Endothelial cell of umbilical vein (primary cell): ENCODE data around the gene RNF213. TPM values are rescaled to one million over a fixed set of nuclear protein-coding genes. Genes with fewer than 3 reads are reported as not detected.

Source experiments
- BruUV-seq: library from RNA; stranded (reverse); fragments of 400-500 nt; replicated peaks from 2 replicates; lab custom pipeline; 2021; lab: Mats Ljungman, UMichigan
- CTCF ChIA-PET: fragments of 300-600, 350-600 bp; sonication (Branson Sonifier 250); formaldehyde crosslinking; loops from one replicate; lab custom pipeline; 2021; ENCODE audit warnings: antibody characterized with exemption, inconsistent platforms; lab: Charles Lee
- POLR2A ChIA-PET: fragments of 300-600, 350-600 bp; sonication (Branson Sonifier 250); formaldehyde crosslinking; loops from one replicate; lab custom pipeline; 2021; ENCODE audit warnings: antibody characterized with exemption, inconsistent platforms; lab: Charles Lee
- DNase-seq: peaks from one replicate; pipeline ENCODE4 v3.0.0-alpha.2; 2011; ENCODE audit warnings: low read depth, low spot score
- FAIRE-seq: peaks from 2 replicates; lab custom pipeline; 2011; peaks lifted over from hg19 to GRCh38; lab: Jason Lieb, UNC
- H2AFZ ChIP-seq: 2 replicates; pipeline ENCODE4 v1.6.0; 2012; ENCODE audit warnings: low read depth, low read length, control low read depth, inconsistent platforms
- H3K27ac ChIP-seq: 2 replicates; pipeline ENCODE4 v1.5.1; 2011; ENCODE audit warnings: low read depth, mild to moderate bottlenecking, control low read depth, low read length, moderate library complexity; ENCODE audit not compliant: insufficient read depth
- H3K27me3 ChIP-seq, 2 experiments: 2 replicates each; pipeline versions ENCODE4 v1.6.0 to v1.6.1; 2011; ENCODE audit warnings: low read length in 2 of 2, mixed read lengths in 1 of 2; ENCODE audit not compliant: control insufficient read depth in 2 of 2, insufficient read depth in 2 of 2
- H3K36me3 ChIP-seq, 2 experiments: 2 replicates in 1 of 2; 3 replicates in 1 of 2; pipeline ENCODE4 v1.5.1; 2011; ENCODE audit warnings: low read length in 2 of 2, mild to moderate bottlenecking in 1 of 2, moderate library complexity in 1 of 2; ENCODE audit not compliant: control insufficient read depth in 2 of 2, insufficient read depth in 2 of 2; ENCODE audit errors: extremely low read depth in 1 of 2
- H3K4me1 ChIP-seq: 3 replicates; pipeline ENCODE4 v1.5.1; 2011; ENCODE audit warnings: mild to moderate bottlenecking, low read length; ENCODE audit not compliant: control insufficient read depth, insufficient read depth; ENCODE audit errors: extremely low read depth
- H3K4me2 ChIP-seq: 2 replicates; pipeline ENCODE4 v1.6.1; 2011; ENCODE audit warnings: low read length, control low read depth, mixed read lengths; ENCODE audit not compliant: insufficient read depth
- H3K4me3 ChIP-seq, 3 experiments: fragments of 200-600 bp in 1 of 3; sonication (generic), shearing (Covaris generic) in 1 of 3; replicated peaks in 1 of 3; 2 replicates each; pipeline ENCODE4 v1.5.1; 2011 to 2016; ENCODE audit warnings: control low read depth in 3 of 3, low read length in 3 of 3, mild to moderate bottlenecking in 2 of 3, inconsistent platforms in 1 of 3, low read depth in 1 of 3, moderate library complexity in 1 of 3; ENCODE audit not compliant: insufficient read depth in 1 of 3
- H3K79me2 ChIP-seq: 2 replicates; pipeline ENCODE4 v1.6.0; 2012; ENCODE audit warnings: low read length, inconsistent platforms; ENCODE audit not compliant: control insufficient read depth, insufficient read depth
- H3K9ac ChIP-seq: replicated peaks from 2 replicates; pipeline ENCODE3; 2011; ENCODE audit warnings: low read length, control low read depth; ENCODE audit not compliant: insufficient read depth; ENCODE audit errors: extremely low read depth
- H3K9me1 ChIP-seq: replicated peaks from 3 replicates; pipeline ENCODE4 v1.6.0; 2011; ENCODE audit warnings: mild to moderate bottlenecking, low read length; ENCODE audit not compliant: control insufficient read depth, insufficient read depth; ENCODE audit errors: extremely low read depth
- H3K9me3 ChIP-seq: replicated peaks from 2 replicates; pipeline ENCODE4 v1.5.1; 2012; ENCODE audit warnings: low read length, inconsistent platforms; ENCODE audit not compliant: control insufficient read depth, insufficient read depth
- H4K20me1 ChIP-seq: replicated peaks from 2 replicates; pipeline ENCODE3; 2011; ENCODE audit warnings: mild to moderate bottlenecking, low read length; ENCODE audit not compliant: control insufficient read depth, insufficient read depth; ENCODE audit errors: extremely low read depth
- CTCF ChIP-seq, 2 donors: IDR thresholded peaks; 1 replicate in 1 of 2; 2 replicates in 1 of 2; pipeline ENCODE4 v1.5.1; 2011; ENCODE audit warnings: low read length in 2 of 2, mild to moderate bottlenecking in 2 of 2, moderate library complexity in 2 of 2, control low read depth in 1 of 2, inconsistent platforms in 1 of 2, low read depth in 1 of 2; ENCODE audit not compliant: insufficient read depth in 1 of 2; ENCODE audit errors: extremely low read depth in 1 of 2
- EZH2 ChIP-seq: IDR thresholded peaks from 2 replicates; pipeline ENCODE4 v1.6.1; 2012; ENCODE audit warnings: borderline replicate concordance, low read depth, mild to moderate bottlenecking, moderate library complexity, low read length, inconsistent platforms; ENCODE audit not compliant: severe bottlenecking
- GATA2 ChIP-seq: IDR thresholded peaks from 2 replicates; pipeline ENCODE4 v1.7.0; 2011; ENCODE audit warnings: low read depth, mild to moderate bottlenecking, moderate library complexity, mixed read lengths, low read length; ENCODE audit not compliant: insufficient read length, insufficient read depth
- MAX ChIP-seq: IDR thresholded peaks from 2 replicates; pipeline ENCODE4 v1.6.1; 2011; ENCODE audit not compliant: insufficient read depth, insufficient read length
- MYC ChIP-seq: IDR thresholded peaks from one replicate; pipeline ENCODE4 v1.6.1; 2011; ENCODE audit warnings: mild to moderate bottlenecking, low read depth, low read length
- POLR2A ChIP-seq: IDR thresholded peaks from 2 replicates; pipeline ENCODE4 v1.6.1; 2012; ENCODE audit warnings: low read depth, mild to moderate bottlenecking, control low read depth, low read length
- dilution Hi-C: fragments of 300-500 bp; cut with MboI; formaldehyde crosslinking; loops from one replicate; pipeline ENCODE4 v1.15.0; 2019; ENCODE audit warnings: low sequenced_read_pairs; ENCODE audit not compliant: extremely low pct_ligation_motif_present
- intact Hi-C: fragments of 100-400 bp; cut with micrococcal nuclease; formaldehyde crosslinking; loops from one replicate; pipeline ENCODE4 v1.10.0; 2022
- polyA plus RNA-seq, 4 experiments: library from polyadenylated mRNA; depleted of rRNA in 3 of 4; stranded (reverse) in 3 of 4; unstranded in 1 of 4; fragments of >200 nt; gene quantifications; 2 replicates each; pipeline versions ENCODE4 v1.2.1 to v1.2.3, GENCODE V29; 2011 to 2012; ENCODE audit warnings: missing spikeins in 1 of 4
- total RNA-seq: library from RNA; stranded (reverse); gene quantifications from 2 replicates; pipeline ENCODE4 v1.2.3, GENCODE V29; 2021

Gene RNF213
- total and polyA plus RNA-seq, 2 donors (not counting 3 experiments of a cell fraction or from before 2014, with no cell fraction given): 36.5 to 116 TPM

GRCh38 chr17:80352216-80352895, 91.7 kb downstream of the RNF213 start:
- H3K27ac ChIP-seq: no peak overlapping the region
- DNase-seq: no peak
- no peaks in the 10 kb centered on the region for H3K9me1 ChIP-seq
- BruUV-seq: no TSS peak
- no peak overlapping the region for H3K4me2 ChIP-seq
- ChIA-PET POLR2A (no interaction called here), CTCF (interaction anchor here (2.2 kb wide), 1 partner anchor 156 kb away, joined by 6 read pairs; no protein-coding TSS in a partner anchor)
- intact Hi-C loops: no loop called here
- no peaks in the 10 kb centered on the region for H3K79me2 ChIP-seq
- no peaks in the 10 kb centered on the region for H3K9me3 ChIP-seq
- dilution Hi-C loops: no loop called here
- FAIRE-seq: no peak
- H3K4me3 ChIP-seq: no peak overlapping the region
- peaks cover 31 to 49% of the 10 kb centered on the region in 2 experiments for H3K36me3 ChIP-seq
- no peak overlapping the region for H3K9ac ChIP-seq
- no peaks in the 10 kb centered on the region for H3K27me3 ChIP-seq
- no peak overlapping the region for H2AFZ ChIP-seq
- H4K20me1 ChIP-seq: no peaks in the 10 kb centered on the region
- no peaks in the 10 kb centered on the region for H3K4me1 ChIP-seq
- TF ChIP-seq EZH2 (no peak), GATA2 (no peak), MAX (no peak), POLR2A (no peak), CTCF (IDR thresholded peaks at IDR 0.05; ENCODE audit: extremely low read depth in 1 of 2, insufficient read depth in 1 of 2, low read depth in 1 of 2, low read length in 2 of 2) (no peak), MYC (no peak)
